Dermis blood vessel endothelial cell (primary cell): ENCODE results near the gene MAP3K20. TPM values are rescaled to one million over a fixed set of nuclear protein-coding genes. Genes with fewer than 3 reads are reported as not detected.
"Not testable (repeated sequence)": the region's sequence is repeated elsewhere in the genome, so short reads cannot be mapped to it uniquely, and the experiment has no call there.

Experiments
- DNase-seq: peaks from one replicate; pipeline ENCODE4 v3.0.0; 2010
- total RNA-seq: library from RNA; depleted of rRNA; stranded (reverse); fragments of >200 nt; gene quantifications from 2 replicates; pipeline ENCODE4 v1.2.3, GENCODE V29; 2014

Gene MAP3K20
- total RNA-seq, 1 donor from 2014 or later: 31.5 TPM

- DNase-seq: no peak
These were observed 85.9 kb downstream of the MAP3K20 start for GRCh38 chr2:173161507-173161906.

GRCh38 chr2:173163357-173163756 is 87.7 kb downstream of the MAP3K20 start:
- not testable (repeated sequence) for DNase-seq

GRCh38 chr2:173164396-173164795 is 88.8 kb downstream of the MAP3K20 start:
- DNase-seq: no peak

- no peak for DNase-seq
These were observed 90.0 kb downstream of the MAP3K20 start for GRCh38 chr2:173165443-173166238.

GRCh38 chr2:173171321-173171720 is 95.7 kb downstream of the MAP3K20 start:
- no peak for DNase-seq

- no peak for DNase-seq
These were observed 96.4 kb downstream of the MAP3K20 start for GRCh38 chr2:173171924-173172643.

GRCh38 chr2:173174339-173174738 is 98.7 kb downstream of the MAP3K20 start:
- DNase-seq: not testable (repeated sequence)

GRCh38 chr2:173175222-173175621 is 99.6 kb downstream of the MAP3K20 start:
- no peak for DNase-seq

GRCh38 chr2:173181982-173182381 is 106.3 kb downstream of the MAP3K20 start:
- no peak for DNase-seq

GRCh38 chr2:173184031-173185004 is 108.7 kb downstream of the MAP3K20 start:
- DNase-seq: peak; percentile 65

- no peak for DNase-seq
These were observed 109.8 kb downstream of the MAP3K20 start for GRCh38 chr2:173185437-173185836.

- DNase-seq: no peak
These were observed 112.5 kb downstream of the MAP3K20 start for GRCh38 chr2:173187941-173188788.

GRCh38 chr2:173191601-173192000 is 116.0 kb downstream of the MAP3K20 start:
- no peak for DNase-seq

GRCh38 chr2:173192071-173192470 is 116.4 kb downstream of the MAP3K20 start:
- DNase-seq: no peak

GRCh38 chr2:173193925-173194324 is 118.3 kb downstream of the MAP3K20 start:
- no peak for DNase-seq

GRCh38 chr2:173195100-173195499 is 119.5 kb downstream of the MAP3K20 start:
- DNase-seq: no peak

GRCh38 chr2:173196080-173196479 is 120.4 kb downstream of the MAP3K20 start:
- DNase-seq: no peak

GRCh38 chr2:173196638-173197037 is 121.0 kb downstream of the MAP3K20 start:
- no peak for DNase-seq

GRCh38 chr2:173198327-173198726 is 122.7 kb downstream of the MAP3K20 start:
- no peak for DNase-seq

- no peak for DNase-seq
These were observed 123.6 kb downstream of the MAP3K20 start for GRCh38 chr2:173199294-173199693.

GRCh38 chr2:173202570-173202969 is 126.9 kb downstream of the MAP3K20 start:
- DNase-seq: no peak

- peak; percentile 49 for DNase-seq
These were observed 128.7 kb downstream of the MAP3K20 start for GRCh38 chr2:173204316-173204715.
